GM19023 (cell line): ENCODE measurements around the gene NTRK3.

ENCODE experiments used
- ATAC-seq: cut with Tn5 transposase; IDR thresholded peaks from one replicate; pipeline ENCODE4 v1.9.1; 2021; ENCODE audit warnings: mild to moderate bottlenecking, moderate library complexity; ENCODE audit not compliant: unreplicated experiment

Gene NTRK3

DNA sequence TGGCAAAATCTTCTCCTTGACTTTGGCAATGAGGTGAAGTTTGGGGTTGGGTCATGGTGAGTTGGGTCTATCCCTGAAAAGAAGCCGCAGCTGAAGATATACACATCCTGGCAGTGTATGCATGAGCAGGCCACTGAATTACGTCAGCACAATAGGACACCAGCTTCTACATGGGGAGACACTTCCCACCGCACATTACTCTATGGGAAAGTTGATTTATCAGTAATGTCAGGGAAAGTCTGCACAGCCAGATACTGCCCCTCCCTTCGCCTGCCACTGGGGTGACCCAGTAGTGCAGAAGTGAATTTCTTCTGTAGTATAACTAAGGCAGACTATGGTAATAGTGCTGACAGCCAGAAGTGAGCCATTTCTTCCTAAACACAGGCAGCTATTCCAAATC, 245.0 kb downstream of the NTRK3 start:
- ATAC-seq: no peak

DNA sequence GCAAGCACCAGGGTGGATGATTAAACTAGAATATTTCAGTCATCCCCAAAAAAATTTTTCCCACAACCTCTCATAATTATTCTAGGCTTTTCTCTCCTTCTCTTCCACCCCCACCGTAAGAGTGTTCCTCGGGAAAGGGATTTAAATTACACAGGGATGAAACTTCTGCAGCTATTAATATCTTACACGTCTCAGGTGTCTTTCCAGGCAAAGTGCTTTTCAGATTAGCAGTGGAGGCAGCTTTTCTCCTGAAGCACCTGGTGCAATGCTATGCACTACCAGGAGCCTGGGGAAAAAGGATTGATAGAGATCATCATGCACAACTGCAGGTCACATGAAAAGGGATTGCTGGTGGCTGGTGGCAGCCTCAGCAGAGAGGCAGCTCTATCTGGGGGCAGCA, 250.4 kb downstream of the NTRK3 start:
- no peak for ATAC-seq

DNA sequence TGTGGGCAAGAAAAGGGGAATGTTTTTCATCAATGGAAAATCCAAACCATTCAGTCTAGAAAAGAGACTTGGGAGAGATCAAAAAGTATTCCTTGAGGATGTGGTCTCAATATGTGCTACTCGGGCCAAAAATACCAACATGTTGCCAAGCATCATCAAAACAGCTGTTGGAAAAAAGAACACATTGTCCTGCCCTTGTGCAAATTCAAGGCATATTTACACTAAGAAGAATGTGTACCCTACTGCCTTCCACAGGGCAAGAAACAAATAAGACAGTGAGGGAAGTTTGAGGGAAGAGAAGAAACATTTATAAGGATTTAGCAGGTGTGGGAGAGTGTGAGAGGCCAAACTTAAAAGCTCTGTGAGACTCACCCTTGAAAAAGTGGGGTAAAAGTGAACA, 252.1 kb downstream of the NTRK3 start:
- no peak for ATAC-seq

- ATAC-seq: no peak
Measured at GRCh38 chr15:88003541-88004327, 252.8 kb downstream of the NTRK3 start.

- ATAC-seq: no peak
Measured at GRCh38 chr15:88002706-88003105, 253.8 kb downstream of the NTRK3 start.

DNA sequence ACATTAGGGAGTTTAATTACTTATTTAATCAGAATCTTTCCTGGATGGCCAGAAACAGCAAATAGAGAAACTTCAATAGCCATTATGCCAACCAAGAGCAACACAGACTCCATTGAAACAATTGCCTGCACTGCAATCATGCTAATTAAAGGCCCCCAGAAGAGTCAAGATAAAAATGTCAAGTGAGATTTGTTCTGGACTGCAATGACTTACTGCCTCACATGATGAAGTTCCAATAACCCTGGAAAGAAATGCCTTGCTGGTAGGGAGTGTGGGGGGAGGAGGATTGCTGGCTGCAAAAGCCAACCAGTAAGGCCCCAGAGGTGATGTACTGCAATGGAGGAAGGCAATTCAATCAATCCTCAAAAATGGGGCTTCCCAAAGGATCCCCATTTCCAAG, 257.9 kb downstream of the NTRK3 start:
- ATAC-seq: no peak

DNA sequence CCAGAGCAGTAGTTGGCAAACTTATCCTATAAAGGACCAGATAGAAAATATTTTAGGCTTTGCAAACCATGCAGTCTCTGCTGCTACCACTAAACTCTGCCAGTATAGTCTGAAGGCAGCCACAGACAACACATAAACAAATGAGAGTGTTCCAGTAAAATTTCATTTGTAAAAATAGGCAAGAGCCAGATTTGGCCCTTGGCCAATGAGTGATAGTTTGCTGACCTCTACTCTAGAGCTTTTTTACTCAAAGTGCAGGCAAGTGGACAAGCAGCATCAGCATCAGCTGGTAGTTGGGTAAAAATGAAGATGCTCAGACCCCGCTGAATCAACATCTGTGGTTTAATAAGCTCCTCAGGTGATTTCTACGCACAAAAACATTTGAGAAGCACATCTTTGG, 269.8 kb downstream of the NTRK3 start:
- no peak for ATAC-seq

DNA sequence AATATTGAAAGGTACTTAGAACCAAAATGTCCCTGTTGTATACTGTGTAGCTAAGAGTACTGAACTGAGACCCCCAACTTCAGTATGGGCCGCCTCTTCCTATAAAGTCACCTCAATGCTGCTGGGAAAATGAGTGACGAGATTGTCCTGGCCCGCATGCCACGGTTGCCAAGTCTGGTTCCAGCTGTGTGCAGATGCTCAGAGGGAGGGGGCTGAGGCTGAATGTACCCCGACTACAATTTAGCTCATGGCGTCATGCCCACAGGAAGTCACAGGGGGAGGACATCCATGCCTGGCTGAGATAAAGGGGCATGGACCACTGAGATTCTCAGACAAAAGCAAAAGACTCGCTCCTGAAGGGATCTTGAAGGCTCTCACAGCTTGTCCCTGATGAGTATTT, 271.1 kb downstream of the NTRK3 start:
- ATAC-seq: no peak

DNA sequence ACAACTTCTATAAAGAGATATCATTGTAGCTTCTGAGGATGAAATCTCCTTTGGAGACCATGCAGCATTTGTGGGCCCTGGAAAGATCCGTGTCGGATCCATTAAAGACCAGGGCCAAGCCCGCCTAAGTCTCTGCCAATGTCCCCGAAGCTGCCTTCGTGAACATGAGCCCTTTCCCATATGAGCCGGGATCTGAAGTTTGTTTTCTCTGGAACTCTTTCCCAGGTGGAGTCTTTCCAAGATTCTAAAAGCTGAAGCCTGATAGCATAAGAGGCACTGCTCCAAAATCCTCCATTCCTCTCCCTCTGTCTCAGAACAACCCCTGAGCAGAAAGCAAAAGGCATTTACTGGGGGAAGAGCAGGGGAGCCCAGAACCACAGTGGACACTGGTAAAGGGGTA, 274.6 kb downstream of the NTRK3 start:
- no peak for ATAC-seq

GRCh38 chr15:87977907-87978306, 278.6 kb downstream of the NTRK3 start:
- no peak for ATAC-seq

DNA sequence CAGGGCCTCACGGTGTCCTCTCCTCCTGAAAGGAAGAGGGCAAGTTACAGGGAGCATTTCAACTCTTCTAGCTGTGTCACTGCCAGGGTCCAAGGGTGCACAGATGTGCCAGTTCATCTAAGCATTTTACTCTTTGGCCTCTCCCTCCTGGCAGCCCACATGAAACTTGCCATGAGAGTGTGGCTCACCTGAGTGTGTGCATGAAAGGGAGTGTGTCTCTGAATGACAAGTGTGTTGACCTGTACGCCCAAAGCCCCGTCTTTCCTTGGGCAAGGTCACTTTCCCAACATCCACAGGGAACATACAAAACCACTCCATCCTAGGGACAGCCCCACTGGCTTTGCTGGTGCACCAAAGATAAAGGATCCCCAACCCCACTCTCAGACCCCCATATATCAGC, 280.0 kb downstream of the NTRK3 start:
- ATAC-seq: no peak

GRCh38 chr15:87973501-87974215, 282.9 kb downstream of the NTRK3 start:
- ATAC-seq: no peak

DNA sequence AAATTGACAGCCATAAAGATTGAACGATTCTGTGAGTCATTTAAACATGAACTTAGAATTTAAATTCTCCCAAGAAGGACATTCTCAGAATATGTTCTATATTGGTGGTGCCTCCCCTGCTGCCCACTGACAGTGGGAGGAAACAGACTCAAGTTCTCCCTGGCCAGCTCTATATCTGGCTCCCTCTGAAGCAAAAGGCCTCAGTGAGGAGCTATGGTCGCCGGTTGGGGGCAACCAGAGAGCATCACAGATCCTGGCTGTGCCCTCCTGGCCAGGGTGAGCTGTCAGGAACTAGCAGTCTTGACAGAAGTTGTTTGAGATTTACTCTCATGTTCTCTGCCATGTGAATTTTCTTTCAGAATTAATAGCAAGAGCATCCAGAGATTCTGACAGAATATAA, 285.5 kb downstream of the NTRK3 start:
- ATAC-seq: no peak

DNA sequence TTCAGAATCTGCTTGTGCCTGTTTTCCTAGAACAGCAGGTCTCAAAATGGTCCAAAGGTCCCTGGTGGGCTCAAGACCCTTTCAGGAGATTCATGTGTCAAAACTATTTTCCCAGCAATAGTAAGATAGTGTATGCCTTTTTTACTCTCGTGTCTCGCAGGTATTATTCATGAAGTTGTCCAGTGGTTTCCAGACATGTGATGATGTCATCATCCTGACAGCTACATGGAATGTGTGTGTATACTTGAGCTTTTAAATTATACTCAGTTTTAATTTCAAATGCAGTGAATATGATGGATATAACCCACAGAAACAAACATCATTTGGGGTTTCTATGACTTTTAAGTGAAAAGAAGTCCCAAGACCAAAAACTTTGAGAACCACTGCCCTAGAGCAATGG, 288.6 kb downstream of the NTRK3 start:
- ATAC-seq: no peak

GRCh38 chr15:87965304-87965703, 291.2 kb downstream of the NTRK3 start:
- ATAC-seq: no peak

DNA sequence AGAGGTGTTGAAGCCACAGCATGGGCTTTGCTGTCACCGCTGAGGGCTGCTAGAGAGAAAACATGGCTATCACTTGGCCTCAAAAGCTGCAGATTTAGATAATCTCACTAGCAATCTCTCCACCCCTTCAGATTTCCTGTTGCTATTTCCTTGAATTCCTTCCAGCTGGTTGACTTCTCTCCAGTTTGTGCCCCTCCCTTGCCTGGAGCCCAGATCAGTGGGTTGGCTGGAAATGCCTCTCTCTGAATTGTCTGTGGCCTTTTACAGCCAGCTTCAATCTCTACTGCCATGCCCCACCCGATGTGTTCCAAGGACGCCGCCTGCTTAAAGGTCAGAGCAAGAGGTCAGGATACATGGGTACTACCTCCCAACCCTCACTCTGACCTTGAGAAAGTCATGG, 294.1 kb downstream of the NTRK3 start:
- no peak for ATAC-seq

DNA sequence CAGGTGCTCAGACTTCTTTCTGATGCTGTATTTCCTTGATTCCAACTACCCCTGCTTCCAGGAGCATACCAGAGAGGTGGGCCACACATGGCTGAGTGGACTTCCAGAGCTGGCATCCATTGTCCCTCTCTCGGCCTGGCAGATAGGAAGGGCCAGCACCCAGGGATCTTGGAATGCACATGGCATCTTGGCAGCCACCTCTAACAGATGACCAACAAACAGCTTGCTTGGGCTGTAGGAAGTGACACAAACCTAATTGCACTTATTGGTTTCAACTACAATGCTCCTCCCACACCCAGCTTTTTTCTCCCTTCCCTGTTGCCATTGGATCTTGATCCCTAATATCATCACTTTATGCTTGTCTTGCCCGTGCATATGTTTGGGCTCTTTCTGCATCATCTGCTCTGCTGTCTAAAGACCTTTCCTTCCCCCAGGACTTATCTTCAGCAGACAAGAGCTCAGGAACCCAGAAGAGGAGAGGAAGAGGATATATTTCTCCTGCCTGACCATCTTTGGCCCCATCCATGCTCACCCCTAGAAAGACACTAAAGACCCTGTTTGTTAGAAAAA, 294.6 kb downstream of the NTRK3 start:
- no peak for ATAC-seq

GRCh38 chr15:87959662-87960061, 296.9 kb downstream of the NTRK3 start:
- ATAC-seq: no peak

GRCh38 chr15:87959080-87959479, 297.5 kb downstream of the NTRK3 start:
- ATAC-seq: no peak

DNA sequence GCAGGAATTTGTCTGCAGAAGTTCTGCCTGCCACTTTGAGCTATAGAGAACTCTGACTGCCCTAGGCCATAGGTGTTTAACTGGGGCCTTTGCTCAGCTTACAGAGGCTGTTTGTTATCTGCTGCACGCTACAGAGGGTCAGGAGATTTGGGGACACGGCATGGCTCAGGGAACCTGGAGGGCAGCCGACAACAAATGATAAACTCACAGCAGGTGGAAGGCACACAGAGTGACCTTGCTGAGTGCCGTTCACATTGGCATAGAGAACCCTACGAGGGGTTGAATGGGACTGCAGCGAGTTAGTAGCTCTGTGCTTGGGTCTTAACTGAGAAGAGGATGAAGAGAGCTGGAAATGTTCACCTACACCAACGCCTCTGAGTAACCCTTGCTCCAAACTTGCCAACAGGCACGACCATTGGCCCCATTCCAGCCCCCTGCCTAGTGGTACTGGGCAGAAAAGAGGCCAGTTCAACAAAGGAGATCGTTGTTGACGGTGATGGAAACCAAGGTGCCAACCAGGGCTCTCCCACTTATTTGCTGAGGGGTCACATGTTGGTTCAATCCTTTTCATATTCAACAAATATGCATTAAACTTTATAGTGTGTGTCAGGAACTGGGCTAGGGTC, 301.1 kb downstream of the NTRK3 start:
- ATAC-seq: no peak

GRCh38 chr15:87954793-87955192, 301.7 kb downstream of the NTRK3 start:
- ATAC-seq: no peak
